Parathyroid adenoma (tissue), 2 donors: ENCODE data around the gene PNMA8B.

Experiments used
- H2AFZ ChIP-seq: fragments of 300-600 bp; sonication (generic); one replicate; pipeline ENCODE4 v1.7.0; 2017; ENCODE audit warnings: antibody characterized with exemption, mild to moderate bottlenecking
- H3K27ac ChIP-seq: fragments of 300-600 bp; sonication (generic); one replicate; pipeline ENCODE4 v1.7.0; 2017
- H3K27me3 ChIP-seq: fragments of 300-600 bp; sonication (generic); one replicate; pipeline ENCODE4 v1.7.0; 2017; ENCODE audit warnings: low read length; ENCODE audit not compliant: control insufficient read depth, insufficient read depth
- H3K36me3 ChIP-seq: fragments of 300-600 bp; sonication (generic); one replicate; pipeline ENCODE4 v1.7.0; 2017; ENCODE audit warnings: low read length; ENCODE audit not compliant: control insufficient read depth, insufficient read depth
- H3K4me1 ChIP-seq: fragments of 300-600 bp; sonication (generic); one replicate; pipeline ENCODE4 v1.7.0; 2017; ENCODE audit warnings: control low read depth
- H3K4me2 ChIP-seq: fragments of 300-600 bp; sonication (generic); one replicate; pipeline ENCODE4 v1.7.0; 2017; ENCODE audit warnings: low read length
- H3K4me3 ChIP-seq: fragments of 300-600 bp; sonication (generic); one replicate; pipeline ENCODE4 v1.7.0; 2017; ENCODE audit warnings: low read depth, low read length
- H3K79me2 ChIP-seq: fragments of 300-600 bp; sonication (generic); one replicate; pipeline ENCODE4 v1.7.0; 2017; ENCODE audit warnings: control low read depth
- H3K9ac ChIP-seq: fragments of 300-600 bp; sonication (generic); one replicate; pipeline ENCODE4 v1.7.0; 2017; ENCODE audit warnings: mild to moderate bottlenecking
- H3K9me3 ChIP-seq: fragments of 300-600 bp; sonication (generic); one replicate; pipeline ENCODE4 v1.7.0; 2017; ENCODE audit warnings: low read length; ENCODE audit not compliant: control insufficient read depth
- CTCF ChIP-seq: fragments of 300-600 bp; sonication (generic); IDR thresholded peaks from one replicate; pipeline ENCODE4 v1.7.0; 2017; ENCODE audit warnings: antibody characterized with exemption, mild to moderate bottlenecking
- donor health status: primary hyperparathyroidism.

The PNMA8B gene

GRCh38 chr19:46521241-46521868 is 25.7 kb upstream of the PNMA8B start:
- no peak overlapping the region for H3K27ac ChIP-seq
- no peak overlapping the region for H2AFZ ChIP-seq
- no peaks in the 10 kb centered on the region for H3K9me3 ChIP-seq
- TF ChIP-seq CTCF = no peak
- no peaks in the 10 kb centered on the region for H3K4me1 ChIP-seq
- no peaks in the 10 kb centered on the region for H3K79me2 ChIP-seq
- no peaks in the 10 kb centered on the region for H3K27me3 ChIP-seq
- no peak overlapping the region for H3K9ac ChIP-seq
- H3K4me2 ChIP-seq = no peak overlapping the region
- H3K36me3 ChIP-seq = no peaks in the 10 kb centered on the region
- no peak overlapping the region for H3K4me3 ChIP-seq

- Histone ChIP-seq H3K27ac (no peak overlapping the region), H3K9me3 (no peaks in the 10 kb centered on the region), H3K79me2 (no peaks in the 10 kb centered on the region), H2AFZ (no peak overlapping the region), H3K9ac (no peak overlapping the region), H3K4me3 (no peak overlapping the region), H3K36me3 (no peaks in the 10 kb centered on the region), H3K4me1 (no peaks in the 10 kb centered on the region), H3K27me3 (no peaks in the 10 kb centered on the region), H3K4me2 (no peak overlapping the region)
- TF ChIP-seq CTCF = no peak
Measured at GRCh38 chr19:46520616-46521015, 24.9 kb upstream of the PNMA8B start.

- no peak overlapping the region for H3K4me3 ChIP-seq
- no peak overlapping the region for H2AFZ ChIP-seq
- no peak overlapping the region for H3K27ac ChIP-seq
- no peak overlapping the region for H3K4me2 ChIP-seq
- no peak for TF ChIP-seq CTCF
- H3K9ac ChIP-seq = no peak overlapping the region
- no peaks in the 10 kb centered on the region for H3K27me3 ChIP-seq
- H3K4me1 ChIP-seq = no peaks in the 10 kb centered on the region
- no peaks in the 10 kb centered on the region for H3K79me2 ChIP-seq
- H3K36me3 ChIP-seq = no peaks in the 10 kb centered on the region
- no peaks in the 10 kb centered on the region for H3K9me3 ChIP-seq
Measured at GRCh38 chr19:46517471-46517870, 21.8 kb upstream of the PNMA8B start.

GRCh38 chr19:46515879-46516350 is 20.2 kb upstream of the PNMA8B start:
- no peaks in the 10 kb centered on the region for H3K36me3 ChIP-seq
- H3K27me3 ChIP-seq = no peaks in the 10 kb centered on the region
- H3K9me3 ChIP-seq = no peaks in the 10 kb centered on the region
- no peak overlapping the region for H3K4me3 ChIP-seq
- no peak overlapping the region for H3K4me2 ChIP-seq
- H3K9ac ChIP-seq = no peak overlapping the region
- no peaks in the 10 kb centered on the region for H3K4me1 ChIP-seq
- no peak overlapping the region for H3K27ac ChIP-seq
- TF ChIP-seq CTCF = peak; percentile 63
- H3K79me2 ChIP-seq = no peaks in the 10 kb centered on the region
- no peak overlapping the region for H2AFZ ChIP-seq

GRCh38 chr19:46515290-46515609 is 19.6 kb upstream of the PNMA8B start:
- H3K9me3 ChIP-seq = no peaks in the 10 kb centered on the region
- H3K79me2 ChIP-seq = no peaks in the 10 kb centered on the region
- H3K27ac ChIP-seq = no peak overlapping the region
- no peaks in the 10 kb centered on the region for H3K4me1 ChIP-seq
- no peak overlapping the region for H2AFZ ChIP-seq
- H3K27me3 ChIP-seq = no peaks in the 10 kb centered on the region
- no peaks in the 10 kb centered on the region for H3K36me3 ChIP-seq
- no peak overlapping the region for H3K9ac ChIP-seq
- no peak for TF ChIP-seq CTCF
- H3K4me3 ChIP-seq = no peak overlapping the region
- H3K4me2 ChIP-seq = no peak overlapping the region
